ENCODE data around the gene XPC.

Gene XPC

GRCh38 chr3:14212032-14212431, 33.6 kb upstream of the XPC start:
- Histone ChIP-seq H3K4me3 (ENCODE audit: low read depth, low read length) (no peak overlapping the region), H3K9me3 (ENCODE audit: control insufficient read depth, insufficient read depth, low read depth, low read length) (no peaks in the 10 kb centered on the region), H3K4me1 (ENCODE audit: control insufficient read depth, insufficient read depth, low read length) (peaks cover 3% of the 10 kb centered on the region; the same call in 1 of the 2 replicates), H3K27ac (ENCODE audit: extremely low read depth, low read depth, low read length) (no peak overlapping the region), H3K36me3 (ENCODE audit: control insufficient read depth in 2 of 2, insufficient read depth in 1 of 2, low read length in 2 of 2) (no peaks in the 10 kb centered on the region)
- ChIA-PET CTCF (interaction anchor here (1.3 to 3.7 kb wide), 3 partner anchors 9 to 256 kb away, joined by 3 to 32 read pairs (median 8); no protein-coding TSS in a partner anchor), POLR2A (interaction anchor here (1.2 kb wide), 1 partner anchor 8 kb away, joined by 3 read pairs; no protein-coding TSS in a partner anchor)
- TF ChIP-seq ZNF548 (tag by site-specific recombination; IDR thresholded peaks at IDR 0.05) (no peak), ZNF433 (tag by site-specific recombination; IDR thresholded peaks at IDR 0.05; ENCODE audit: low read depth) (no peak), PRDM10 (tag by site-specific recombination; IDR thresholded peaks at IDR 0.05) (no peak), ZNF169 (tag by site-specific recombination; IDR thresholded peaks at IDR 0.05) (no peak), ZNF37A (tag by site-specific recombination; IDR thresholded peaks at IDR 0.05) (no peak), ZBTB10 (tag by site-specific recombination; IDR thresholded peaks at IDR 0.05) (no peak), ZNF214 (tag by site-specific recombination; IDR thresholded peaks at IDR 0.05; ENCODE audit: borderline replicate concordance) (no peak), KLF10 (tag by site-specific recombination; IDR thresholded peaks at IDR 0.05) (no peak), SP3 (tag by site-specific recombination; IDR thresholded peaks at IDR 0.05) (no peak), ZBTB11 (tag by site-specific recombination; conservative IDR thresholded peaks at IDR 0.05; ENCODE audit: low read depth) (no peak)

- H3K9me3 ChIP-seq (ENCODE audit: control insufficient read depth, insufficient read depth, low read depth, low read length): no peaks in the 10 kb centered on the region
- no peak overlapping the region for H3K27ac ChIP-seq (ENCODE audit: extremely low read depth, low read depth, low read length)
- no peaks in the 10 kb centered on the region for H3K36me3 ChIP-seq (ENCODE audit: control insufficient read depth in 2 of 2, insufficient read depth in 1 of 2, low read length in 2 of 2)
- CTCF ChIA-PET: interaction anchor here (1.2 to 3.7 kb wide), 5 partner anchors 8 to 256 kb away, joined by 3 to 32 read pairs (median 8); no protein-coding TSS in a partner anchor
- peaks cover 3% of the 10 kb centered on the region; the same call in 1 of the 2 replicates for H3K4me1 ChIP-seq (ENCODE audit: control insufficient read depth, insufficient read depth, low read length)
- POLR2A ChIA-PET: no interaction called here
- H3K4me3 ChIP-seq (ENCODE audit: low read depth, low read length): no peak overlapping the region
- TF ChIP-seq ZNF10 (tag by site-specific recombination; IDR thresholded peaks at IDR 0.05) (no peak), ZNF544 (tag by site-specific recombination; IDR thresholded peaks at IDR 0.05) (no peak), BCL11A (tag by site-specific recombination; IDR thresholded peaks at IDR 0.05; ENCODE audit: low read depth) (no peak), ZNF501 (tag by site-specific recombination; IDR thresholded peaks at IDR 0.05) (no peak), KLF9 (tag by site-specific recombination; IDR thresholded peaks at IDR 0.05; ENCODE audit: low read depth) (no peak), ZNF26 (tag by site-specific recombination; IDR thresholded peaks at IDR 0.05) (no peak), ZNF391 (tag by site-specific recombination; IDR thresholded peaks at IDR 0.05; ENCODE audit: borderline replicate concordance, low read depth) (no peak), ZNF280D (tag by site-specific recombination; IDR thresholded peaks at IDR 0.05) (no peak), KLF17 (tag by site-specific recombination; IDR thresholded peaks at IDR 0.05) (no peak)
Measured at GRCh38 chr3:14211621-14212020, 33.2 kb upstream of the XPC start.

All from HEK293 (cell line).